ENCODE results near the gene GADL1. TPM values are rescaled to one million over a fixed set of nuclear protein-coding genes. Genes with fewer than 3 reads are reported as not detected.

GADL1 gene
- total RNA-seq, 1 donor = 0.18 TPM

DNA sequence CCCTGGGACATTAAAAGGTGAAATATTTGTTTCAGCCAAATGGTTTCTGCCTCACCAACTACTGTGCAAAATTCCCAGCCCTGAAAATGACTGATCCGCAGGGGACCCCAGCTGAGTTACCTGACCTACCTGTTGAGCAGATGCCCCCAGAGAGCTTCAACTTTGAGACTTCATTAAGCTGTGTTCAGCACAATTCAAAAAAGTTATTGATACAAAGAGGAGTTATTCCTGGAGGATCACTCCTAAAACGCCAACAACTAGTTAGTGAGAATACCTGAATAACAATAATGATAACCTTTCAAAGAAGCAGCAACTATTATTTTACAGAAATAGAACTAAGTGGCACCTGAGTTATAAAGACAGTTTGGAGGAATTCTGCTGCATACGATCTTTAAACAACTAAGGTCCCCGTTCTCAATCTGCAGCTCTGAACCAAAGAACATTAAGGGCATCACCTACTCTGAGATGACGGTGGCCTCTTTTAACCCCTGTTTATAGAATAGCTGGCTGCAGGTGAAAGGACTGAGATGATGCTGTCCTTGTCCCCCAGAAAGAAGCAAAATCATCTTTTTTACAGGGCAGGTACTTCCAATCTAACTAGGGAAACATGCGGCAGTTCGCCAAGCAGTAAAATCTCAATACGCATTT lies 659 bp downstream of the GADL1 start:
- TF ChIP-seq, protein P1, sequence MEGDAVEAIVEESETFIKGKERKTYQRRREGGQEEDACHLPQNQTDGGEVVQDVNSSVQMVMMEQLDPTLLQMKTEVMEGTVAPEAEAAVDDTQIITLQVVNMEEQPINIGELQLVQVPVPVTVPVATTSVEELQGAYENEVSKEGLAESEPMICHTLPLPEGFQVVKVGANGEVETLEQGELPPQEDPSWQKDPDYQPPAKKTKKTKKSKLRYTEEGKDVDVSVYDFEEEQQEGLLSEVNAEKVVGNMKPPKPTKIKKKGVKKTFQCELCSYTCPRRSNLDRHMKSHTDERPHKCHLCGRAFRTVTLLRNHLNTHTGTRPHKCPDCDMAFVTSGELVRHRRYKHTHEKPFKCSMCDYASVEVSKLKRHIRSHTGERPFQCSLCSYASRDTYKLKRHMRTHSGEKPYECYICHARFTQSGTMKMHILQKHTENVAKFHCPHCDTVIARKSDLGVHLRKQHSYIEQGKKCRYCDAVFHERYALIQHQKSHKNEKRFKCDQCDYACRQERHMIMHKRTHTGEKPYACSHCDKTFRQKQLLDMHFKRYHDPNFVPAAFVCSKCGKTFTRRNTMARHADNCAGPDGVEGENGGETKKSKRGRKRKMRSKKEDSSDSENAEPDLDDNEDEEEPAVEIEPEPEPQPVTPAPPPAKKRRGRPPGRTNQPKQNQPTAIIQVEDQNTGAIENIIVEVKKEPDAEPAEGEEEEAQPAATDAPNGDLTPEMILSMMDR (IDR thresholded peaks at IDR 0.05; ENCODE audit: insufficient read depth, low read length) = no peak
- H3K4me3 ChIP-seq (ENCODE audit: low read depth, low read length) = peak overlapping the region; percentile 71
- DNase-seq (ENCODE audit: low read depth) = no peak

DNA sequence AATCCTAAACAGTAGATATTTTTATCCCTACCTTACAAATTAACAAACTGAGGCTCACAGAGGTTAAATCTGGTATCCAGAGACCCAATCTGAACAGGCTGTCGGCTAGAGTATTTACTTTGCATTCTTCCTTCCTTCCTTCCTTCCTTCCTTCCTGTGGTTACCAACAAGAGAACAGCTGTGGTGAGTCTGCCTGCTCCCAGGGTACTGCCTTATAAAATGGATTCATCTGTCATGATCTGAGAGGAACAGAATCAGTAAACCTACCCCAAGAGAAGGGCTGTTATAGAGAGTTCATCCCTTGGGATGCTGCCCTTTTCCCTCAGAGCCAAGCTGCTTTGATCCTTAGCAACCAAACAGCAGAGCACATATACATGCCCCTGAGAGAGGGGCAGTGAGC lies 3.6 kb downstream of the GADL1 start:
- TF ChIP-seq, protein P1 (IDR thresholded peaks at IDR 0.05; ENCODE audit: insufficient read depth, low read length) = no peak
- no peak for DNase-seq (ENCODE audit: low read depth)
- H3K4me3 ChIP-seq (ENCODE audit: low read depth, low read length) = no peak overlapping the region

DNA sequence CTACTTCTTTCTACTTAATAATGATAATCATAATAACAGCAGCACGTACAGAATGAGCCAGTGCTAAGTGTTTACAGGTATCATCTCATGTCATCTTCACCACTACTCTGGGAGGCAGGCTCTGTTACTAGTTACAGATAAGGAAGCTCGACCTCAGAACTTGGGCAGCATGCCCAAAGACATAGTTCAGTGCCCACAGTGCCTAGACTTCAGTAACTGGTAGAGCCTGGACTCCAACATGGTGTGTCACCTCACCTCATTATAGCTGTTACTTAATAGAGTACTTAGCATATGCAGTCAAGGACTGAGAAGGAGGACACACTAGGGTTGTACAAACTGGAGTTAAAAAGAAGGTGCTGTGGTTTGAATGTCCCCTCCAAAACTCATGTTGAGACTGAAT lies 7.6 kb downstream of the GADL1 start:
- TF ChIP-seq, protein P1 (IDR thresholded peaks at IDR 0.05; ENCODE audit: insufficient read depth, low read length) = no peak
- DNase-seq (ENCODE audit: low read depth) = no peak
- no peak overlapping the region for H3K4me3 ChIP-seq (ENCODE audit: low read depth, low read length)

- no peak overlapping the region for H3K4me3 ChIP-seq (ENCODE audit: low read depth, low read length)
- TF ChIP-seq, protein P1 (IDR thresholded peaks at IDR 0.05; ENCODE audit: insufficient read depth, low read length) = no peak
- DNase-seq (ENCODE audit: low read depth) = no peak
These were observed 15.6 kb downstream of the GADL1 start for GRCh38 chr3:30878862-30879261.

DNA sequence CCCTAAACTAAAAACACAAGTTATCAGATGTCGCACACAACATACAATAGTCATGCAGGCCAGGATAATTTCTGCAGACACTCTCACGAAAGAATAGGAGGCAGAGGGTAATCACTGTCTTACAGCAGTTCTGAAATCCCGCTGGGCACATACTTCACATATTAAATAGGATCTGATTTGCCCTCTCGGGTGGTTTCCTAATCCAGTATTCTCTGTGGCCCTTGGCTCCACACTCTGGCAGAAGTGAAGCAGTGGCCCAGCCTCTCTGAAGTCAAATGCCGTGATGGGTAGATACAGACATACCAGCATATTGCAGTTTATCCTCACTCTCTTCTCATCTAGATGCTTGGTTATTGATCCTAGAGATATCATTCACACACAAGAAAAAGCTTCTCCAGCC lies 19.0 kb downstream of the GADL1 start:
- DNase-seq (ENCODE audit: low read depth) = no peak
- no peak overlapping the region for H3K4me3 ChIP-seq (ENCODE audit: low read depth, low read length)

DNA sequence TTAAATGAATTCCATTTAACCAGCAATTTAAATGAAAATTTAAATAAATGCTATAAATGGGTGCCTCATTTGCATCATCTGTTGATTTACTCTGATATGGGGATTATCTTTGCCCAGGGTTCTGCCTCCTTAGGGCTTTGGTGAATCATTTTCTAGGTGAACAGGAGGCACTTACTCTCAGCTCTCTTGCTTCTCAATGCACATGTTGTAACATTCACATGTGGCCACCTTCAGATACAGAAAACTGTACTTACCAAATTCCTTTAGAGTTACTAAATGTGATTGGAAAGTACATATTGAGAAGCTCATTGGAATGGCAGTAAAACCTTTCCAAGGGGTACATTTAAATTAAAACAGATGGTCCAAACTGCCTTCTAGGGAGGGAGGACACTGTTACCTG lies 20.8 kb downstream of the GADL1 start:
- TF ChIP-seq, protein P1 (IDR thresholded peaks at IDR 0.05; ENCODE audit: insufficient read depth, low read length) = no peak
- no peak overlapping the region for H3K4me3 ChIP-seq (ENCODE audit: low read depth, low read length)
- no peak for DNase-seq (ENCODE audit: low read depth)

More for the DNA sequence above, 19.0 kb downstream of the GADL1 start:
- TF ChIP-seq, protein P1 (IDR thresholded peaks at IDR 0.05; ENCODE audit: insufficient read depth, low read length) = no peak

- no peak overlapping the region for H3K4me3 ChIP-seq (ENCODE audit: low read depth, low read length)
- TF ChIP-seq, protein P1 (IDR thresholded peaks at IDR 0.05; ENCODE audit: insufficient read depth, low read length) = no peak
- no peak for DNase-seq (ENCODE audit: low read depth)
These were observed 21.6 kb downstream of the GADL1 start for GRCh38 chr3:30872879-30873278.
